UCSD-AML1 (cell line): Measurements from ENCODE around the gene GABBR1.

Experiments used
- DNase-seq: peaks from one replicate; lab custom pipeline; 2025; ENCODE audit not compliant: unreplicated experiment; lab: John Stamatoyannopoulos, UW

Gene GABBR1

GRCh38 chr6:29624520-29624961, 8.4 kb downstream of the GABBR1 start:
- no peak for DNase-seq

DNA sequence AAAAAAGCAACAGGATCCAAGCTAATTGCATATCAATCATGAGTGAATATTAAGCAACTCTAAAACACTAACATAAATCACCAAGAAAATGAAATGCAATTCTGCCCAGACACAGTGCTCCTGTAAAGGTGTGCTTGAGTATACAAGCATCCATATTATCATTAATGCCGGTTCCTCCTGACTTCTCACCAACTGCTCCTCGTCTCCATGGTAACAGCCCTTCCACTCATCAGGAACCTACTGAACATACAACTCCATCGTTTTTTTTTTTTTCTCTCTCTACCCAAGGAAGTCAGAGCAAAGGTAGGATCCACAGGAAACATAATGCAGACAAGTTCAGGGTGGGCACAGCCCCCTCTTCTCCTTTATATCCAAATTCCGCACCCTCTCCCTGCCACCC, 12.4 kb downstream of the GABBR1 start:
- DNase-seq: no peak

GRCh38 chr6:29619578-29620160, 13.3 kb downstream of the GABBR1 start:
- DNase-seq: no peak

- no peak for DNase-seq
Measured at GRCh38 chr6:29617782-29618554, 15.0 kb downstream of the GABBR1 start.

GRCh38 chr6:29611426-29611825, 21.6 kb downstream of the GABBR1 start:
- no peak for DNase-seq

GRCh38 chr6:29610540-29610939, 22.4 kb downstream of the GABBR1 start:
- no peak for DNase-seq

DNA sequence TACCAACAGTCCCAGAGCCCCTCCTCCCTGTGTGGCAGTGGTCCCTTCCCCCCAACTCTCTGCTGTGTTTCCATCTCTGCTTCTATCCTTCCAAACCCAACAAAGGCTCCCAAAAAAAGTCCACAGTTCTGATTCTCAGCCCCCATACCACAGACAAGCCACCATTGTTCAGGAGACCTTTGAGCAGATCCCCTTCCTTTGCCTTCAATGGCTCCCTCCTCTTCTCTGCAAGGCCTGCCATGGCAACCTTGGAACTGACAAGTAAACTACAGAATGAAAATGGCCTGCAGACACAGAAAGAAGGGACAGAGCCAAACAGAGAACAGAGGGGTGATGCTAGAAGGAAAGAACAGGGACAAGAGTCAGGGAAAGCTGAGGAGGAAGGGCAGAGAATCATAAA, 24.9 kb downstream of the GABBR1 start:
- no peak for DNase-seq

- no peak for DNase-seq
Measured at GRCh38 chr6:29603930-29604329, 29.1 kb downstream of the GABBR1 start.

DNA sequence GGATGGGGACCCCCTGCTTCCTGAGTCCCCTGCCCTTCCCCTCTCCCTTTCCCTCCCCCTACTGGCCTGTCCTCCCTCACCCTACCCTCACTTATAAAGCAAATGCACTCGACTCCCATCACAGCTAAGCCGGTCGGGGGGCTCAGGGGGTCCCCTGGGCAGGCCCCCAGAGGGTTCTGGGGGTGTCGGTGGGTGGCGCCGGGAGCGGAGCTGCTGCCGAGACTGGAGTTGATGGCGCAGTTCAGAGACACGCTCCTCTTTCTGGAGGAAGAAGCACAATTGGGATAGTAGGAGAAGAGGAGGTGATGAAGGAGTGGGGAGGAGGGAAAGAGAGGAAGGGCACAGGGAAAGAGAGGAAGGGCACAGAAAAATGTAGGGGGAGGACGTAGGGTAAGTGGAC, 29.5 kb downstream of the GABBR1 start:
- DNase-seq: no peak

- no peak for DNase-seq
Measured at GRCh38 chr6:29602564-29603361, 30.2 kb downstream of the GABBR1 start.

- DNase-seq: no peak
Measured at GRCh38 chr6:29598172-29598747, 34.7 kb downstream of the GABBR1 start.

DNA sequence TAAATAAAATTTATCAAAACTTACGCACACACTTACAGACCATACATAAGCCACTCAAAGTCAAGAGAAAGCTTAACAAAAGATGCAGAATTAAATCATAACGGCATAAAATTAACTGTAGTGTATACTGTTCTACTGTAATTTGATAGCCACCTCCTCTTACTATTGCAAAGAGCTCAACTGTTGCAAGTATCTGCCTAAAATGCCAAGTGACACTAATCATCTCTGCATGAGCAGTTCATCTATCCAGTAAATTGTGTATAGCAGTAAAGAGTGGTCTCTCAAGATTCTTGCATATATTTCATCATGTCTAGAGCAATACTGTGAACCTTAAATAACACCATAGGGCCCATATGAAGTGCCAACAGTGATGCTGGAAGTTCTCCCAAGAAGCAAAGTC, 35.8 kb downstream of the GABBR1 start:
- DNase-seq: no peak

DNA sequence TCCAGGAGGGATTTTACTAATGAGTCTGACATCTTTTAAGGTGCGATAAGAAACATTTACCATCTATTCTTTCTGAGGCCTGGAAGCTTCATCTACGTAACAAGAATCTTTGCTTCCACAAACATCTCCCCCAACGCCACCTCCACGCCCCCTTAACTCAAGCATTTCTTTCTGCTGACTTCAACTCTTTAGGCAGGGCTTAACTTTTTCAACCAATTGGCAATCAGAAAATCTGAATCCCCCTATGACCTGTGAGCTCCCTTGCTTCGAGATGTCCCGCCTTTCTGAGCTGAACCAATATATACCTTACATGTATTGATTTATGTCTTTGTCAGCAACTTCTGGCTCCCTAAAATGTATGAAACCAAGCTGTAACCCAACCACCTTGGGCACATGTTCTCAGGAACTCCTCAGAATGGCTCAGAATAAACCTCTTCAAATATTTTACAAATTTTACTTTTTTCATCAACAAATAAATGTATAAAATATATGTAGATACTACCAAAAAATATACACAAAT, 36.5 kb downstream of the GABBR1 start:
- no peak for DNase-seq

GRCh38 chr6:29593199-29593855, 39.7 kb downstream of the GABBR1 start:
- DNase-seq: no peak

GRCh38 chr6:29591677-29592076, 41.3 kb downstream of the GABBR1 start:
- no peak for DNase-seq

DNA sequence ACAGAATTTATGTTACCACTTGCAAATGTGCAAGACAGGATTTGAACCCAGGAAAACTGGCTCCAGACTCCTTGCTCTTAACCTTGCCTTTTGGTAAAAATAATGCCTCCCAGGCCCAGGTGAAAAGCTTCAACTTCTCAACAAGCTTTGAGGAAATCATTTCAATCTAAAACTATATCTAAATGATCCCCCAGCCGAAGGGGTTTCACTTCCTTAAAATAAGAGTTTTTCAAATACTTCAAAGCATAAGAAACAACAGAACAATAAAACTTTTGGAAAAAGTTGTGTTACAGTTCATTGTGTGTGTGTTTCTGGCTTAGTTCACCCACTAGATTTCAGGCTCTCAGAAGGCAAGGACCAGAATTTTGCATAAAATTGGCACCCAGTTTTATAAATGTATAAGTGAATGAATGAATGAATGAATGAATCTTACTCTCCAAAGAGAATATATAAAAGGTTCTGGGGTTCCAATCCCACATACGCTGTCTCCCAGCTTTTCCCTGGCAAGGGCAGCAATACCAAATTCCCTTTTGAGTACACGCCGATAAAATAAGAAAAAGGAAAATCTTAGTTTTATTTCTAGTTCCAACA, 42.7 kb downstream of the GABBR1 start:
- DNase-seq: no peak

DNA sequence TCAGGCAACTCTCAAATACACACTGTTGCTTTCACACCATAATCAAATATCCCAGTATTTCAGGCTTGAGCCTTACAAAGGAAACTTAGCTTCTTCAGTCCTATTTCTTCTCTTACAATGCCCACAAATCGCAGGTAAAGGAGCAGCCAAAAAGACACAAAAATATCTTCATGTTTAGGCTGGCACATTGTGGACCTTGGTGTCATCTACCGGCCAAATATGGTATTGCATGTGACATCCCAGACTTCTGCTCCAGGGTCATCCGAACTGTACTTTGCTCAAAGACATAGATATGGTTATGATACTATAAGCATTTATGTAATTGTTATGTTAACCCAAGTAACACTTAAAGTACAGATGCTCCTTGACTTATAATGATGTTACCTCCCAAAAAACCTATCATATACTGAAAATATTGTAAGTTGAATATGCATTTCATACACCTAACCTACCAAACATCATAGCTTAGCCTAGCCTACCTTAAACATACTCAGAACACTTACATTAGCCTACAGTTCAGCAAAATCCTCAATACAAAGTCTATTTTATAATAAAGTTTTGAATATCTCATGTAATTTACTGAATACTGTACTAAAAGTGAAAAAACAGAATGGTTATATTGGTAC, 43.4 kb downstream of the GABBR1 start:
- DNase-seq: peak; percentile 16

DNA sequence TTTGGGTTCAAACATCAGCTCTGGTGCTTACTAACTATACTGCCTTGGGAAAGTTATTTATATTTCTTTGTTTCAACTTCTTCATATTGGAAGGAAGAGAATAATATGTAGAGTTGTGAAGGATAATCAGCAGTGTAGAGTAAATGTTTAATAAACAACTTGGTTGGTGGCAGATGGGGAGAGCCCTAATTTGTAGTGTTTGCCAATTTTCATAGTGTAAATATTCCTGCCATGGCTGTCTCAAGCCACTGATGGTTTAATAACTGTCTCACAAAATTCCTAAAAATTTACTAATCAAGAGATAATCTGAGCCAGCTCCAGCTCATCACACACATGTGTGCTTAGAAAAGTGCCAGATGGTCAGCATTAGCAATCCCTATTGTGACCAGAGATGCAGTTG, 48.2 kb downstream of the GABBR1 start, which contains the start of gene OR2H2:
OR2H2 (plus strand) TSS at position 301 of the 400 bp plus-strand sequence. CDS start 2,824 bp downstream, outside the sequence.
- DNase-seq: no peak

GRCh38 chr6:29577544-29577943, 55.4 kb downstream of the GABBR1 start:
- DNase-seq: no peak

DNA sequence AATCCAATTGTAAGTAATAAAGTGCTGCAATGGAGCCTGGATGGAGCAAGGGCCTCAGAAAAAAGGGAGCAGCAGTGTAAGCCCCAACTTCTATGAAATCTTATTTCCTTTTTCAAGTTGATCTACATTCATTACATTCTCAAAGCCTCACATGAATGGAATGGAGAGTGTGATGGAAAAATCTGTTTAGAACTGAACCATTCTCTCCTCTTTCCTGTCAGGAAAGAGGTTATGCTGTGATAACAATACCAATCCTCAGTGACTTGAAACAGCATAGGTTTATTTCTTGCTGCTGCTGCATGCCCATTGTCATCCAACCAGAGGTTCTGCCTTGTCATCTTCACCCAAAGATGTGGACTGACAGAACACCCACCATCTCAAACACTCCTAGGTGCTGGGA, 56.9 kb downstream of the GABBR1 start:
- DNase-seq: no peak
